H4 (cell line): ENCODE results near the gene C10orf71. TPM values are rescaled to one million over a fixed set of nuclear protein-coding genes. Genes with fewer than 3 reads are reported as not detected.

Source experiments
- DNase-seq: peaks from one replicate; pipeline ENCODE4 v3.0.0-alpha.2; 2015; ENCODE audit warnings: low spot score
- total RNA-seq: library from RNA; depleted of rRNA; stranded (reverse); fragments of >200 nt; shearing (Covaris generic); gene quantifications from 2 replicates; pipeline ENCODE4 v1.2.3, GENCODE V29; 2014

The C10orf71 gene
- total RNA-seq, 1 experiment from 2014 or later, result not detected

GRCh38 chr10:49332768-49333167 lies 33.8 kb downstream of the C10orf71 start:
- DNase-seq, result no peak

- DNase-seq, result no peak
These were observed 34.2 kb downstream of the C10orf71 start for GRCh38 chr10:49333192-49333591.

- no peak for DNase-seq
These were observed 36.0 kb downstream of the C10orf71 start for GRCh38 chr10:49334964-49335363.

- DNase-seq, result no peak
These were observed 36.5 kb downstream of the C10orf71 start for GRCh38 chr10:49335364-49335972.

- DNase-seq, result no peak
These were observed 39.6 kb downstream of the C10orf71 start for GRCh38 chr10:49338604-49339003.

- no peak for DNase-seq
These were observed 45.9 kb downstream of the C10orf71 start for GRCh38 chr10:49344840-49345239.

GRCh38 chr10:49347342-49347741 lies 48.4 kb downstream of the C10orf71 start:
- no peak for DNase-seq

- DNase-seq, result no peak
These were observed 48.9 kb downstream of the C10orf71 start for GRCh38 chr10:49347827-49348226.

- no peak for DNase-seq
These were observed 49.6 kb downstream of the C10orf71 start for GRCh38 chr10:49348593-49348992.

GRCh38 chr10:49349390-49349789 lies 50.4 kb downstream of the C10orf71 start:
- no peak for DNase-seq

- no peak for DNase-seq
These were observed 51.2 kb downstream of the C10orf71 start for GRCh38 chr10:49350138-49350537.

GRCh38 chr10:49350846-49351532 lies 52.0 kb downstream of the C10orf71 start:
- DNase-seq, result no peak

GRCh38 chr10:49351669-49352068 lies 52.7 kb downstream of the C10orf71 start:
- DNase-seq, result no peak

GRCh38 chr10:49352323-49352722 lies 53.4 kb downstream of the C10orf71 start:
- no peak for DNase-seq

GRCh38 chr10:49353026-49353894 lies 54.3 kb downstream of the C10orf71 start:
- no peak for DNase-seq

GRCh38 chr10:49353895-49354566 lies 55.1 kb downstream of the C10orf71 start:
- no peak for DNase-seq

GRCh38 chr10:49354593-49354992 lies 55.6 kb downstream of the C10orf71 start:
- DNase-seq, result no peak

- DNase-seq, result no peak
These were observed 56.3 kb downstream of the C10orf71 start for GRCh38 chr10:49355221-49355620.

GRCh38 chr10:49356181-49356580 lies 57.2 kb downstream of the C10orf71 start:
- no peak for DNase-seq

GRCh38 chr10:49356944-49357343 lies 58.0 kb downstream of the C10orf71 start:
- DNase-seq, result no peak

- no peak for DNase-seq
These were observed 58.9 kb downstream of the C10orf71 start for GRCh38 chr10:49357910-49358309.
